Measurements from ENCODE around the gene INHBC.
"Not testable (repeated sequence)": the region's sequence is repeated elsewhere in the genome, so short reads cannot be mapped to it uniquely, and the experiment has no call there.

Gene INHBC

GRCh38 chr12:57487597-57488401 is 53.2 kb downstream of the INHBC start, which contains the start of gene MARS1:
Gene MARS1, plus strand, starts transcription at chr12:57488068. Its CDS starts 23 bp downstream, at chr12:57488091.
- peak; percentile 93 for FAIRE-seq

- FAIRE-seq: no peak
Measured at GRCh38 chr12:57488402-57489156, 54.0 kb downstream of the INHBC start.

GRCh38 chr12:57489157-57489641 is 54.6 kb downstream of the INHBC start:
- no peak for FAIRE-seq

- FAIRE-seq: no peak
Measured at GRCh38 chr12:57490126-57490525, 55.5 kb downstream of the INHBC start.

GRCh38 chr12:57491393-57492280 is 57.1 kb downstream of the INHBC start:
- FAIRE-seq: no peak

- FAIRE-seq: not testable (repeated sequence)
Measured at GRCh38 chr12:57495051-57495701, 60.6 kb downstream of the INHBC start.

- FAIRE-seq: no peak
Measured at GRCh38 chr12:57496822-57497221, 62.2 kb downstream of the INHBC start.

- FAIRE-seq: no peak
Measured at GRCh38 chr12:57497223-57498131, 62.9 kb downstream of the INHBC start.

- FAIRE-seq: no peak
Measured at GRCh38 chr12:57498132-57498502, 63.5 kb downstream of the INHBC start.

- FAIRE-seq: no peak
Measured at GRCh38 chr12:57498571-57498970, 64.0 kb downstream of the INHBC start.

- FAIRE-seq: no peak
Measured at GRCh38 chr12:57500213-57500612, 65.6 kb downstream of the INHBC start.

All from A204.1 (cell line).